Glutamatergic neuron (in vitro differentiated cells): ENCODE data around the gene THOP1. TPM values are rescaled to one million over a fixed set of nuclear protein-coding genes. Genes with fewer than 3 reads are reported as not detected.

Experiments
- DNase-seq: peaks from one replicate; pipeline ENCODE4 v3.0.0; 2022
- H3K27ac Mint-ChIP-seq: one replicate; pipeline ENCODE4 v1.8.0; 2020; ENCODE audit warnings: mild to moderate bottlenecking, mixed read lengths, inconsistent platforms; ENCODE audit not compliant: unreplicated experiment
- H3K27me3 Mint-ChIP-seq: one replicate; pipeline ENCODE4 v1.8.0; 2020; ENCODE audit warnings: mild to moderate bottlenecking, moderate library complexity, mixed read lengths, inconsistent platforms; ENCODE audit not compliant: unreplicated experiment
- H3K36me3 Mint-ChIP-seq: one replicate; pipeline ENCODE4 v1.8.0; 2020; ENCODE audit warnings: mild to moderate bottlenecking, mixed read lengths, inconsistent platforms; ENCODE audit not compliant: unreplicated experiment
- H3K4me1 Mint-ChIP-seq: one replicate; pipeline ENCODE4 v1.8.0; 2020; ENCODE audit warnings: mild to moderate bottlenecking, low read depth, mixed read lengths, inconsistent platforms; ENCODE audit not compliant: unreplicated experiment
- H3K4me3 Mint-ChIP-seq: one replicate; pipeline ENCODE4 v1.8.0; 2020; ENCODE audit warnings: mild to moderate bottlenecking, mixed read lengths, inconsistent platforms; ENCODE audit not compliant: unreplicated experiment
- H3K9me3 Mint-ChIP-seq: one replicate; pipeline ENCODE4 v1.8.0; 2020; ENCODE audit warnings: mild to moderate bottlenecking, moderate library complexity, mixed read lengths, inconsistent platforms; ENCODE audit not compliant: unreplicated experiment
- CTCF ChIP-seq: fragments of 200-600 bp; sonication (generic); IDR thresholded peaks from one replicate; pipeline ENCODE4 v1.5.0; 2021; ENCODE audit not compliant: partially characterized antibody, unreplicated experiment
- total RNA-seq: library from RNA; stranded (reverse); fragmentation: NEBNext Ultra II Directional; extraction: Animal tissue kit (Norgen Biotek cat#: 25700); gene quantifications from one replicate; pipeline ENCODE4 v1.2.1, GENCODE V29; 2021; ENCODE audit not compliant: unreplicated experiment

The THOP1 gene
- total RNA-seq, 1 donor from 2014 or later: 64.0 TPM

GRCh38 chr19:2762783-2763496, 22.4 kb upstream of the THOP1 start:
- H3K4me3 Mint-ChIP-seq: no peak overlapping the region
- peaks cover 5% of the 10 kb centered on the region for H3K9me3 Mint-ChIP-seq
- DNase-seq: no peak
- H3K27ac Mint-ChIP-seq: no peak overlapping the region
- TF ChIP-seq CTCF: no peak
- H3K4me1 Mint-ChIP-seq: no peaks in the 10 kb centered on the region
- no peaks in the 10 kb centered on the region for H3K27me3 Mint-ChIP-seq
- no peaks in the 10 kb centered on the region for H3K36me3 Mint-ChIP-seq

- H3K4me1 Mint-ChIP-seq: no peaks in the 10 kb centered on the region
- no peaks in the 10 kb centered on the region for H3K27me3 Mint-ChIP-seq
- H3K36me3 Mint-ChIP-seq: no peaks in the 10 kb centered on the region
- no peak overlapping the region for H3K4me3 Mint-ChIP-seq
- no peak for TF ChIP-seq CTCF
- no peak overlapping the region for H3K27ac Mint-ChIP-seq
- DNase-seq: no peak
- peaks cover 3% of the 10 kb centered on the region for H3K9me3 Mint-ChIP-seq
Measured at GRCh38 chr19:2763687-2764086, 21.6 kb upstream of the THOP1 start.

- H3K9me3 Mint-ChIP-seq: peaks cover 3% of the 10 kb centered on the region
- no peak overlapping the region for H3K4me3 Mint-ChIP-seq
- no peak for DNase-seq
- no peaks in the 10 kb centered on the region for H3K4me1 Mint-ChIP-seq
- no peaks in the 10 kb centered on the region for H3K36me3 Mint-ChIP-seq
- TF ChIP-seq CTCF: no peak
- H3K27me3 Mint-ChIP-seq: no peaks in the 10 kb centered on the region
- H3K27ac Mint-ChIP-seq: no peak overlapping the region
Measured at GRCh38 chr19:2764945-2765344, 20.4 kb upstream of the THOP1 start.

GRCh38 chr19:2765376-2765775, 19.9 kb upstream of the THOP1 start:
- DNase-seq: no peak
- no peaks in the 10 kb centered on the region for H3K36me3 Mint-ChIP-seq
- H3K27ac Mint-ChIP-seq: no peak overlapping the region
- no peaks in the 10 kb centered on the region for H3K27me3 Mint-ChIP-seq
- H3K4me1 Mint-ChIP-seq: peaks cover 3% of the 10 kb centered on the region
- no peak overlapping the region for H3K4me3 Mint-ChIP-seq
- no peak for TF ChIP-seq CTCF
- peaks cover 4% of the 10 kb centered on the region for H3K9me3 Mint-ChIP-seq

GRCh38 chr19:2766594-2767372, 18.5 kb upstream of the THOP1 start:
- Mint-ChIP-seq H3K9me3 (peaks cover 4% of the 10 kb centered on the region), H3K27me3 (no peaks in the 10 kb centered on the region), H3K27ac (no peak overlapping the region), H3K36me3 (no peaks in the 10 kb centered on the region), H3K4me1 (peaks cover 3% of the 10 kb centered on the region), H3K4me3 (no peak overlapping the region)
- no peak for TF ChIP-seq CTCF
- no peak for DNase-seq
